Lower leg skin (tissue), 3 donors: ENCODE data around the gene POU6F1.

Experiments used
- CTCF ChIP-seq, 3 donors: fragments of 450-650 bp; IDR thresholded peaks; one replicate each; pipeline ENCODE4 v1.5.1; 2016; ENCODE audit warnings: antibody characterized with exemption in 3 of 3, mild to moderate bottlenecking in 3 of 3, moderate library complexity in 2 of 3
- POLR2A ChIP-seq, 2 donors: fragments of 450-650 bp; IDR thresholded peaks; one replicate each; pipeline ENCODE4 v1.6.1; 2016 to 2017; ENCODE audit warnings: antibody characterized with exemption in 2 of 2, mild to moderate bottlenecking in 1 of 2, moderate library complexity in 1 of 2

- TF ChIP-seq CTCF (IDR thresholded peaks at IDR 0.05) (no peak), POLR2A (IDR thresholded peaks at IDR 0.05) (no peak)
Observed at GRCh38 chr12:51183349-51183748, 34.5 kb downstream of the POU6F1 start.
